Uterus (tissue), 2 donors: ENCODE data around the gene MISP.

ENCODE experiments used
- POLR2A ChIP-seq, 2 donors: fragments of 450-650 bp; IDR thresholded peaks; one replicate each; pipeline ENCODE4 v1.6.1; 2016; ENCODE audit warnings: antibody characterized with exemption in 2 of 2, mild to moderate bottlenecking in 1 of 2, moderate library complexity in 1 of 2
- TF ChIP-seq, protein P1 (sequence below), 4 experiments: fragments of 200-600 bp in 2 of 4; fragments of 450-650 bp in 2 of 4; sonication (generic) in 2 of 4; IDR thresholded peaks; one replicate each; pipeline ENCODE4 v1.5.1; 2016 to 2019; ENCODE audit warnings: antibody characterized with exemption in 4 of 4, mild to moderate bottlenecking in 2 of 4, moderate library complexity in 1 of 4

GRCh38 chr19:750640-751423 is at the start of gene MISP:
- TF ChIP-seq, protein P1, sequence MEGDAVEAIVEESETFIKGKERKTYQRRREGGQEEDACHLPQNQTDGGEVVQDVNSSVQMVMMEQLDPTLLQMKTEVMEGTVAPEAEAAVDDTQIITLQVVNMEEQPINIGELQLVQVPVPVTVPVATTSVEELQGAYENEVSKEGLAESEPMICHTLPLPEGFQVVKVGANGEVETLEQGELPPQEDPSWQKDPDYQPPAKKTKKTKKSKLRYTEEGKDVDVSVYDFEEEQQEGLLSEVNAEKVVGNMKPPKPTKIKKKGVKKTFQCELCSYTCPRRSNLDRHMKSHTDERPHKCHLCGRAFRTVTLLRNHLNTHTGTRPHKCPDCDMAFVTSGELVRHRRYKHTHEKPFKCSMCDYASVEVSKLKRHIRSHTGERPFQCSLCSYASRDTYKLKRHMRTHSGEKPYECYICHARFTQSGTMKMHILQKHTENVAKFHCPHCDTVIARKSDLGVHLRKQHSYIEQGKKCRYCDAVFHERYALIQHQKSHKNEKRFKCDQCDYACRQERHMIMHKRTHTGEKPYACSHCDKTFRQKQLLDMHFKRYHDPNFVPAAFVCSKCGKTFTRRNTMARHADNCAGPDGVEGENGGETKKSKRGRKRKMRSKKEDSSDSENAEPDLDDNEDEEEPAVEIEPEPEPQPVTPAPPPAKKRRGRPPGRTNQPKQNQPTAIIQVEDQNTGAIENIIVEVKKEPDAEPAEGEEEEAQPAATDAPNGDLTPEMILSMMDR (IDR thresholded peaks at IDR 0.05), result no peak
- no peak for TF ChIP-seq POLR2A (IDR thresholded peaks at IDR 0.05)
